ENCODE results near the gene NR1D1.
"Not testable (repeated sequence)": the region's sequence is repeated elsewhere in the genome, so short reads cannot be mapped to it uniquely, and the experiment has no call there.

The NR1D1 gene

DNA sequence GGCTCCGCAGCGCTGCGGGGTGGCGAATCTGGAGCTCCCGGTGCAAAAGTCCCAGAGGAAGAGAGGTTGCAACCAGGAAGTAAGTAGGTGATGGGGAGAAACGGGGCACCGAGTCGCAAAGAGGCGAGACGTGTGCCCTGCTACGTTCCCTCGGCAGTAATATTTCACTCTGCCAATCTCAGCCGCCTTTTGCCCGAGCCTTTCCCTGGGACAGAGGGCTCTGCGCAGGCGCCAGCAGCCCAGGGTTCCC is at the start of gene NR1D1:
TSS of gene NR1D1 (minus strand) at position 171 of the 250 bp plus-strand sequence. CDS start 495 bp downstream, outside the sequence.
- Histone ChIP-seq H3K4me1 (ENCODE audit: control insufficient read depth, insufficient read depth, low read length) (peaks cover 73% of the 10 kb centered on the region), H3K4me3 (ENCODE audit: low read length in 2 of 2) (peak within 1 kb of the TSS; percentile 99 to 100), H3K9ac (ENCODE audit: low read length in 2 of 2) (peak within 1 kb of the TSS; percentile 90 to 92), H3K36me3 (ENCODE audit: control insufficient read depth in 2 of 2, insufficient read depth in 2 of 2, low read length in 2 of 2) (peaks cover 23 to 25% of the 10 kb centered on the region in 2 donors), H3K9me3 (ENCODE audit: control insufficient read depth in 2 of 2, low read length in 2 of 2) (no peaks in the 10 kb centered on the region), H3K27me3 (ENCODE audit: control insufficient read depth in 1 of 2, insufficient read depth in 2 of 2, low read length in 2 of 2) (no peaks in the 10 kb centered on the region), H3K27ac (ENCODE audit: low read length) (peak within 1 kb of the TSS; percentile 94)

DNA sequence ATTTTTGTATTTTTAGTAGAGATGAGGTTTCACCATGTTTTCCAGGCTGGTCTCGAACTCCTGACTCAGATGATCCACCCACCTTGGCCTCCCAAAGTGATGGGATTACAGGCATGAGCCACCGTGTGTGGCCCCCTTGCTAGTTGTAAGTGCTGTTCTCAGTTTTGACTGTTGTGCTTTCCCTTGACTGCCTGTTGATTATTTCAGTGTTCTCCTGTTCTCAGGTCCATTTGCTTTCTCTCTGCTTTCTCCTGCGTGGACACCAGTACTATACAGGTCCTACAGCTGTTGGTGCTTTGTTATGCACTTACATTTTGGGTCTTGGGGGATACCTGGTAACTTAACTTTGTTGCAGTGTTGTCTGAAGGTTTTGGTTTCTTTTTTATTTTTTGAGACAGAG is 48.1 kb upstream of the NR1D1 start:
- Histone ChIP-seq H3K27me3 (ENCODE audit: control insufficient read depth in 1 of 2, insufficient read depth in 2 of 2, low read length in 2 of 2) (no peaks in the 10 kb centered on the region), H3K4me3 (ENCODE audit: low read length in 2 of 2) (no peak overlapping the region), H3K27ac (ENCODE audit: low read length) (no peak overlapping the region), H3K36me3 (ENCODE audit: control insufficient read depth in 2 of 2, insufficient read depth in 2 of 2, low read length in 2 of 2) (peaks cover 29% of the 10 kb centered on the region in 2 donors), H3K9ac (ENCODE audit: low read length in 2 of 2) (no peak overlapping the region), H3K9me3 (ENCODE audit: control insufficient read depth in 2 of 2, low read length in 2 of 2) (no peaks in the 10 kb centered on the region), H3K4me1 (ENCODE audit: control insufficient read depth, insufficient read depth, low read length) (peaks cover 3% of the 10 kb centered on the region)

- peaks cover 22 to 26% of the 10 kb centered on the region in 2 donors for H3K36me3 ChIP-seq (ENCODE audit: control insufficient read depth in 2 of 2, insufficient read depth in 2 of 2, low read length in 2 of 2)
Measured at GRCh38 chr17:40145476-40145875, 45.1 kb upstream of the NR1D1 start.

GRCh38 chr17:40143166-40143565 is 42.8 kb upstream of the NR1D1 start:
- H3K4me3 ChIP-seq (ENCODE audit: low read length in 2 of 2) = not testable (repeated sequence)
- H3K4me1 ChIP-seq (ENCODE audit: control insufficient read depth, insufficient read depth, low read length) = peaks cover 19% of the 10 kb centered on the region

More at GRCh38 chr17:40145476-40145875, 45.1 kb upstream of the NR1D1 start:
- Histone ChIP-seq H3K4me3 (ENCODE audit: low read length in 2 of 2) (no peak overlapping the region), H3K27me3 (ENCODE audit: control insufficient read depth in 1 of 2, insufficient read depth in 2 of 2, low read length in 2 of 2) (no peaks in the 10 kb centered on the region), H3K9ac (ENCODE audit: low read length in 2 of 2) (no peak overlapping the region), H3K9me3 (ENCODE audit: control insufficient read depth in 2 of 2, low read length in 2 of 2) (no peaks in the 10 kb centered on the region), H3K4me1 (ENCODE audit: control insufficient read depth, insufficient read depth, low read length) (peaks cover 8% of the 10 kb centered on the region), H3K27ac (ENCODE audit: low read length) (no peak overlapping the region)

GRCh38 chr17:40139566-40140058 is 39.2 kb upstream of the NR1D1 start:
- Histone ChIP-seq H3K4me1 (ENCODE audit: control insufficient read depth, insufficient read depth, low read length) (peaks cover 16% of the 10 kb centered on the region), H3K9me3 (ENCODE audit: control insufficient read depth in 2 of 2, low read length in 2 of 2) (no peaks in the 10 kb centered on the region), H3K27ac (ENCODE audit: low read length) (peak overlapping the region; percentile 99), H3K4me3 (ENCODE audit: low read length in 2 of 2) (peak overlapping the region; percentile 80 to 88), H3K36me3 (ENCODE audit: control insufficient read depth in 2 of 2, insufficient read depth in 2 of 2, low read length in 2 of 2) (peaks cover 18 to 19% of the 10 kb centered on the region in 2 donors), H3K9ac (ENCODE audit: low read length in 2 of 2) (peak overlapping the region; percentile 85 to 97), H3K27me3 (ENCODE audit: control insufficient read depth in 1 of 2, insufficient read depth in 2 of 2, low read length in 2 of 2) (no peaks in the 10 kb centered on the region)

More at GRCh38 chr17:40143166-40143565, 42.8 kb upstream of the NR1D1 start:
- H3K36me3 ChIP-seq (ENCODE audit: control insufficient read depth in 2 of 2, insufficient read depth in 2 of 2, low read length in 2 of 2) = peaks cover 9 to 11% of the 10 kb centered on the region in 2 donors
- not testable (repeated sequence) for H3K9me3 ChIP-seq (ENCODE audit: control insufficient read depth in 2 of 2, low read length in 2 of 2); H3K9ac ChIP-seq (ENCODE audit: low read length in 2 of 2); H3K27me3 ChIP-seq (ENCODE audit: control insufficient read depth in 1 of 2, insufficient read depth in 2 of 2, low read length in 2 of 2); H3K27ac ChIP-seq (ENCODE audit: low read length)

DNA sequence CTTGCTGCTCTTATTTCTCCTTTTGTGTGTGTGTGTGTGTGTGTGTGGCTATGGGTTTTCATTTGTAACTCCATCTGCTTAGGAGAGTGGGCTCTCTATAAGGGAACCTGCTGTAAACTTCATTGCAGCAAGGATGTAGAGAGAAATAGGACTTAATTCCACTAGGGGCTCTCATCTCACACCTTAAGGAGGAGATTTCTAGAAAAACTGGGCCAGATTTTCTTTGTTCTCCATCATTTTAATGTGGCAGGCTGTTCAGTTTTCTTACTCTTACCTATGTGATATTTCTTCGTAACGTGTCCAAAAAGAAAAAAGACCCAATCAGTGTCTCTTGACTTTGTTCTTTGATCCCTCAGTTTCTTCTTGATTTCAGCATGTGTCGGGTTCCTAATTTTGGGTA is 35.4 kb upstream of the NR1D1 start:
- Histone ChIP-seq H3K9ac (ENCODE audit: low read length in 2 of 2) (no peak overlapping the region), H3K9me3 (ENCODE audit: control insufficient read depth in 2 of 2, low read length in 2 of 2) (no peaks in the 10 kb centered on the region), H3K4me1 (ENCODE audit: control insufficient read depth, insufficient read depth, low read length) (peaks cover 12% of the 10 kb centered on the region), H3K27ac (ENCODE audit: low read length) (no peak overlapping the region), H3K4me3 (ENCODE audit: low read length in 2 of 2) (no peak overlapping the region), H3K36me3 (ENCODE audit: control insufficient read depth in 2 of 2, insufficient read depth in 2 of 2, low read length in 2 of 2) (peaks cover 41 to 44% of the 10 kb centered on the region in 2 donors), H3K27me3 (ENCODE audit: control insufficient read depth in 1 of 2, insufficient read depth in 2 of 2, low read length in 2 of 2) (no peaks in the 10 kb centered on the region)

DNA sequence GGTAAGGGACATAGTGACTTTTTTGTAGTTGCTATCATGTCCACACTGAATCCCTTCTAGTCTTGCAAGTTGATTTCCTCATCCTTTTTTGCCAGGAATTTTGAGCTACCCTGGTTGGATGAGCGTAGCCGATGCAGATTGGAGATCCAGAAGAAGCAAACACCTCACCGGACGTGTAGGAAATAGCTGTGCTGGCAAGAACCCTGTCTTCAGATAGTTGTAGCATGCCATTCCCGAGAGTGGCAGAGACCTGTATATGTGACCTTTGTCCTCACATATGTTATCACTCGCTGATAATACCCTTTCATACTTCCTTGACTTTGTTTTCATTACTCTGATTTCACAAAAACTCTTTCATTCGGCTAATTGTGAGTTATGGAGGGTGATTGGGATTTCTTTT is 33.8 kb upstream of the NR1D1 start:
- H3K9me3 ChIP-seq (ENCODE audit: control insufficient read depth in 2 of 2, low read length in 2 of 2) = no peaks in the 10 kb centered on the region
- H3K9ac ChIP-seq (ENCODE audit: low read length in 2 of 2) = peak overlapping the region in 1 of 2 donors; percentile 29
- no peaks in the 10 kb centered on the region for H3K27me3 ChIP-seq (ENCODE audit: control insufficient read depth in 1 of 2, insufficient read depth in 2 of 2, low read length in 2 of 2)
- H3K4me3 ChIP-seq (ENCODE audit: low read length in 2 of 2) = no peak overlapping the region
- H3K4me1 ChIP-seq (ENCODE audit: control insufficient read depth, insufficient read depth, low read length) = peaks cover 5% of the 10 kb centered on the region
- peaks cover 50 to 58% of the 10 kb centered on the region in 2 donors for H3K36me3 ChIP-seq (ENCODE audit: control insufficient read depth in 2 of 2, insufficient read depth in 2 of 2, low read length in 2 of 2)
- H3K27ac ChIP-seq (ENCODE audit: low read length) = no peak overlapping the region

GRCh38 chr17:40130352-40131042 is 30.1 kb upstream of the NR1D1 start:
- Histone ChIP-seq H3K9me3 (ENCODE audit: control insufficient read depth in 2 of 2, low read length in 2 of 2) (no peaks in the 10 kb centered on the region), H3K36me3 (ENCODE audit: control insufficient read depth in 2 of 2, insufficient read depth in 2 of 2, low read length in 2 of 2) (peaks cover 61 to 63% of the 10 kb centered on the region in 2 donors), H3K9ac (ENCODE audit: low read length in 2 of 2) (peak overlapping the region in 1 of 2 donors; percentile 42), H3K4me1 (ENCODE audit: control insufficient read depth, insufficient read depth, low read length) (peaks cover 2% of the 10 kb centered on the region), H3K4me3 (ENCODE audit: low read length in 2 of 2) (no peak overlapping the region), H3K27me3 (ENCODE audit: control insufficient read depth in 1 of 2, insufficient read depth in 2 of 2, low read length in 2 of 2) (no peaks in the 10 kb centered on the region), H3K27ac (ENCODE audit: low read length) (no peak overlapping the region)

- Histone ChIP-seq H3K9me3 (ENCODE audit: control insufficient read depth in 2 of 2, low read length in 2 of 2) (no peaks in the 10 kb centered on the region), H3K4me3 (ENCODE audit: low read length in 2 of 2) (no peak overlapping the region), H3K27ac (ENCODE audit: low read length) (no peak overlapping the region), H3K27me3 (ENCODE audit: control insufficient read depth in 1 of 2, insufficient read depth in 2 of 2, low read length in 2 of 2) (no peaks in the 10 kb centered on the region), H3K9ac (ENCODE audit: low read length in 2 of 2) (no peak overlapping the region), H3K36me3 (ENCODE audit: control insufficient read depth in 2 of 2, insufficient read depth in 2 of 2, low read length in 2 of 2) (peaks cover 51 to 54% of the 10 kb centered on the region in 2 donors), H3K4me1 (ENCODE audit: control insufficient read depth, insufficient read depth, low read length) (peaks cover 9% of the 10 kb centered on the region)
Measured at GRCh38 chr17:40129498-40129897, 29.1 kb upstream of the NR1D1 start.

- peaks cover 27% of the 10 kb centered on the region for H3K4me1 ChIP-seq (ENCODE audit: control insufficient read depth, insufficient read depth, low read length)
- no peaks in the 10 kb centered on the region for H3K27me3 ChIP-seq (ENCODE audit: control insufficient read depth in 1 of 2, insufficient read depth in 2 of 2, low read length in 2 of 2)
- peak overlapping the region; percentile 84 to 86 for H3K9ac ChIP-seq (ENCODE audit: low read length in 2 of 2)
- peaks cover 16 to 19% of the 10 kb centered on the region in 2 donors for H3K36me3 ChIP-seq (ENCODE audit: control insufficient read depth in 2 of 2, insufficient read depth in 2 of 2, low read length in 2 of 2)
- H3K27ac ChIP-seq (ENCODE audit: low read length) = peak overlapping the region; percentile 85
- peak overlapping the region; percentile 88 to 97 for H3K4me3 ChIP-seq (ENCODE audit: low read length in 2 of 2)
- no peaks in the 10 kb centered on the region for H3K9me3 ChIP-seq (ENCODE audit: control insufficient read depth in 2 of 2, low read length in 2 of 2)
Measured at GRCh38 chr17:40124279-40125141, 24.1 kb upstream of the NR1D1 start.
